Stimulated activated CD4-positive, alpha-beta T cell treated with anti-CD3 and anti-CD28 coated beads, Interleukin-4, amount 100 ng/mL, for 1 hour (primary cell): ENCODE results near the gene EPC2.
"Not testable (repeated sequence)": the region's sequence is repeated elsewhere in the genome, so short reads cannot be mapped to it uniquely, and the experiment has no call there.

Experiments used
- DNase-seq: peaks from one replicate; pipeline ENCODE4 v3.0.0-alpha.2; 2020

EPC2 gene

DNA sequence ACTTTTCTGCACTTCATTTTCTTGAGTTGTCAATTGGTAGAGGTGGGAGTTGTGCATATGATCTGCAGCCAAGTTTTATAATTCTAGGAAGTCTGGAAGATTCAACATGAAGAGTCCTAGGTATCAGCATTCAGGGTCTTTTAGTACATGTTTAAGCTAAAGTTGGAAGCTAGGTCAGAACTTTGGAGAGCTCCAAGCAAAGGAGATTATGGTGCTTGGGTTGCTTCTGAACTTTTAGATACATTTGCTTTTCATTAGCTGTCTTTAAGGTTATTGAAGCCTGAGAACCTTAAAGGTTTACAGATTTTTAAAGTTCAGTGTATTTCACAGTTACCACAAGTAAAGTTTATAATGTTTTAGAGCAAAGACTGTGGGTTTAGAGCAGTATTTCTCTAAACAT, 85.5 kb downstream of the EPC2 start:
- DNase-seq: no peak

DNA sequence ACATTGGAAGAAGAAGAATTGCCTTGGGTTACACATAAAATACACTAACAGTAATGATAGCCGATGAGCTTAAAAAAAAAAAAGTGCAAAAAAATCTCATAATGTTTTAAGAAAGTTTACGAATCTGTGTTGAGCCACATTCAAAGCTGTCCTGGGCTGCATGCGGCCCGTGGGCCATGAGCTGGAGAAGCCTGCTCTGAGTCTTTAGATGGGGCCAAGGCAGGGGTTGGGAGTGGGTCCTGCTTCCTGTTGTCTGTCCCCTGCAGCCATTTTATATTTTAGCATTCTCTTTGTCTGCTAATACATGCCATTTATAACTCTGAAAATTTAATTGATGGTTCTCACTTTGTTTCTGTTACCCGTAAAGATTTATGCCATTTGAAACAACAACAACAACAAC, 93.2 kb downstream of the EPC2 start:
- DNase-seq: no peak

DNA sequence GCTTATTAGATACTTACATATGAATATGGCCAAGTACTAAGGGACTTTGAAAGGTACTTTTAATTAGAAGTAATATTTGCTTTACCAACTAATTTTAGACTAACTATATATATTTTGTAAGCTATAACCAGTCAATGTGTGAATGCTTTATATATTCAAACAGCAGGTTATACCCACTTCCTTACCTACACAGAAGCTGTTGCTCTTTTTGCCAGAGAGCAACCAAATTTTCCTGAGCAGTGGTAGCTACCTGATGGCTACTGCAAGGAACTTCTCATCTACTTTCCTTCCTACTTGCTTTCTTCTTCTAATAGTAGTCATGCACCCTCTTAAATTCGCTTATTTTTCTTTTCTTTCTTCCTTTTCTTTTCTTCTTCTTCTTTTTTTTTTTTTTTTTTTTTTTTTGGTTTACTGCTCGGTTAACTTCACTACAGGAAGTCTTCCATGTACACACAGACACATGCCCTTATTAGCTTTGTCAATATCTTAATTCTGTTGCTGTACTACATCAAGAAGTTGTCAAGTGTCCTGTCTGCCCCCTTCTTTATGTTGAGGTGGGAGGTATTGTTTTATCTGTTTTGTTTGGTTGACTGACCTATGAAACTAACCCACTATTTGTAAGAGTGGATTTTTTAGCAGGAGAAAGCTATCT, 95.0 kb downstream of the EPC2 start:
- DNase-seq: no peak

DNA sequence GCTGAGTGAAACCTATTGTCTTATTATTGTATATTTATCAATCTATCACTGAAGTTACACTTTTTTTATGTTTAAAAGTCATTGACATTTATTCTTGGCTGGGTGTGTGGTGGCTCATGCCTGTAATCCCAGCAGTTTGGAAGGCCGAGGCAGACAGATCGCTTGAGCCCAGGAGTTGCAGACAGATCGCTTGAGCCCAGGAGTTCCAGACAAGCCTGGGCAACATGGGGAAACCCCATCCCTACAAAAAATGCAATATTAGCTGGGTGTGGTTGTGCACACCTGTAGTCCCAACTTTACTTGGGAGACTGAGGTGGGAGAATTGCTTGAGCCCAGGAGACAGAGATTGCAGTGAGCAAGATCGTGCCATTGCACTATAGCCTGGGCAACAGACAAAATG, 97.8 kb downstream of the EPC2 start:
- DNase-seq: no peak

DNA sequence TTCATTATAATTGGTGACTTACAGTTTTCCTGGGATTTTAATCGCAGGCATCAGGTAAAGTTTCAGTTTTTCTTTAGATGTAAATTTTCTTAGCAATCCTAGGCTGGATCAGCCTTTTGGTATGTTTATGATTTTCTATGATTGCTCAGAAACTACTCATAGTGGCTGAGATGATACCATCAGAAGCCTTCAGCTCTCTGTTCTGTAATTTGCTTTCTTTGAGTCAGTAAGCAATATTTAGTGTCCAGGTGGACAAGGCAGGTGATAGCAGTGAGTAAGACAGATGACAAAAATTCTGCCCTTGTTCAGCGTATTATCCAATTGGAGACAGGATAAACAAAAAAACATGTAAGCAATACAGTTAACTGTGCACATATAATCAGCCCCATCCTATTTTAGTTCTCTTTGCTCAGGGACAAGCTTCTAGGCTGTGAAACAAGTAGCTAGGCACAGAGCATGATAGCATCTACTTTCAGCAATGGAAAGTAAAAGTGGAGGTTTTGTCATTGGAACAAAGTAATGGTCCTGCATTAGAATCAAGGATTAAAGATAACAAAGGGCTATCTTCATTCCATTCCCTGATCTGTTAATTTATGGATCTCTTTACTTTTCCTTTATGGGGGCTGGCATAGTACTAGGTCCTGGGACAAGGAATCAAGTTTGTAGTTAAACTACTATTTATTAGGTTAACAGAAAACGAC, 100.8 kb downstream of the EPC2 start:
- no peak for DNase-seq

DNA sequence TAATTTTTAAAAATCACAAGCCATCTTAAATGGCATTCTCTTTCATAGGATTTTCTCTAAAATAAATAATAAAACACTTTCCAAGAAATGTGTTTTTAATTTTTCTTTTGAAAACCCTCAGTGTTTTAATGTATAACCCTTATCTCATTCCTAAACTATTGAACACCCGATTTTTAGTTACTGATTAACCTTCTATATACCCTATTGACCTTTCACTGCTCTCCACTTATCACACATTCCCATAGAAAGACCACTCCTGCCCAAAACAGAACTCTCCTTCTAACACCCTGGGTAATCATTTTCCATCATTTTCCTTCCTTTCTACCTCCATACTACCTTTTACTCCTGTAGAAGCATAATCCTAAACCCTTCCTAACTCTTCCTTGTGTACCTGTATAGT, 102.4 kb downstream of the EPC2 start:
- DNase-seq: no peak

DNA sequence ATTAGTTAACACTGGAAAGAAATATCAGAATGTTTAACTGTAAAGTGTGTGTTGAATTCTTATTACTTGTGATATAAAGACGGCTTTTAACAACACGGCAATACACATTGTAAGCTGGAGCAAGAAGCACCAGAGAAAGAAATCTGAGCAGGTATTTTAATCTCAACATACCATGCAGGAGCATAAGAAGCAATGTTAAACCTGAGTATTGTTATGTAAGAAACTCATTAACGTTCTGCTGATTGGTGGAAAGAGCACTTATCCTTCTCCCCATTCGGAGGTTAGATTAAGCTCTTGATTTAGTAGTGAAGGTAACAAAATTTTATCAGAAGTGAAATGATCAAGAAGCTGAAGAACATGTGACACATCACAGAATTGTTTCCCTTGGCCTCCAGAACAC, 107.4 kb downstream of the EPC2 start:
- DNase-seq: no peak

DNA sequence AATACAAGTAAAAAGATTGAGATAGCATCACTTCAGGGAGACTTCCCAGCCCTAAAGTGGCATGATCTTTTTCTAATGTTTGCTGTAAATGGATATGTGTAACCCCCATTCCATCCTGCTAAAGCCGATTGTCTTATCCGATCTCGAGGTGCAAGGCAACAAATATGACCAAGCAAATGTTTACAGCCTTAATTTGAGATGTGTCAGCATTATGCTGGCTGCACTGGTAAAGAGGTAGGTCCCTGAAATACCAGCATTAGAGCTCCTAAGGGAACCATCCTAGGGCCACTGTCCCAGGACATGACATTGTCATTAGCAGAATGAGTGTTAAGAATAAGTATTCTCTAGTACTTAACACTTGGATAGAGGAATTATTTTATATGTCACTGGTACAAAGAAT, 108.4 kb downstream of the EPC2 start:
- DNase-seq: no peak

DNA sequence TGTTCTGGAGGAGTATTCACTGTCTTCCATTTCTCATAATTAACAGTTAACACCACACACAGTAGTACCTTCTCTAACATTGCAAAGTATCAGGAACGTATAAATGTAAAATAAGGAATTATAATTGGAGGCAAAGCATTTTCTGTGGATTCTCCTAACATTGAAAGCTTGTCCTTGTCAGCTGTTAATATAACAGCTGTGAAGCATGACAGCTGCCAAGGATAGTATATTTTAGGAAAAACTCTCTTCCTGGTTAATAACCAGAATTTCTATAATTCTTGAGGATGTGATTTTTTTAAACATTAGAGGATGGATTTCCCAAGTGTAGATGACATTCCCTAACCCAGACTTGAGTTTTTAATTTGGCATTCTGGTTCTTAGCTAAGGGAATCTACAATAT, 110.3 kb downstream of the EPC2 start:
- no peak for DNase-seq

DNA sequence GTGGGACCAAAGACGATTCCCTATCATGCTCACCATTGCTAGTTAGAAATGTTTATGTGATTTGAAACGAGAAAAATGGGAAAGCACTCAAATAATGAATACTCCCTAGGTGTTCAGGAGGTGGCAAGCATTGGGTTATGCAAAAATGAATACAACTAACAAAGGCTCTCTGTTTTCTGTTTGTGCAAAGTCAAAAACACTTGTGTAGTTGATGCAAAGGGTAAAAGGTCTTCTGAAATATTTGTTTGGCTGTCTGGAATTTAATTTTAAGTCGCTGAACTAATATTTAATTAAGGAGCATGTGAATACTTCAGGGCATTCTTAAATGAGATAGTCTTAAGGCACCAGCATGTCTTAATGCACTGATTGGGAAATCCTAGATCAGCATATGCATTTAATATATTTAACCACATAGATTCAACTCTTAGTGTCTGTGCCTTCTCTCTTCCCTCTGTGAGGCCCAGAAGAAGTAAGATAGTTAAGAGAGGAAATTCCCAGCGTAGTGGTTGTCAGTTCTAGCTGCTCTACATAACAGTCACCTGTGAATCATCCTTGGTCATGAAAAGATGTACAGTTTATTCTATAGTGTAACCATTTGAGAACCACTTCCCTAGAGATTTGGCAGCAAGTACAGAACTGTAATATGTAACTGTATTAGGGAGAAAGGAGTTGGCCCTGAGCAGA, 111.9 kb downstream of the EPC2 start:
- no peak for DNase-seq

DNA sequence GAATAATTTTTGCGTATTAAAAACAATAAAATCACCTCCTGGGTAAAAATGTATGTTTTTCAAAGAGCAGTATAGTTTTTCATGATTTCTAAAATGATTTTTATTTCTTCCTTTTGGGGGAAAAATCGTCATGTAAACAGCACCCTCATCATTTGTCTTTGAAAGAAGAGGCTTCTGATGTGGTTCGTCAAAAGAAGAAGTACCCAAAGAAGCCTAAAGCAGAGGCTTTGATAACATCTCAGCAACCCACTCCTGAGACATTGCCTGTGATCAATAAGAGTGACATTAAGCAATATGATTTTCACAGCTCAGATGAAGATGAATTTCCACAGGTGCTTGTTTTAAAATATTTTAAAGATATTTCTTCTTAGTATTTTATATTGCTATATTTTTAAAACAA, 120.3 kb downstream of the EPC2 start:
- no peak for DNase-seq

DNA sequence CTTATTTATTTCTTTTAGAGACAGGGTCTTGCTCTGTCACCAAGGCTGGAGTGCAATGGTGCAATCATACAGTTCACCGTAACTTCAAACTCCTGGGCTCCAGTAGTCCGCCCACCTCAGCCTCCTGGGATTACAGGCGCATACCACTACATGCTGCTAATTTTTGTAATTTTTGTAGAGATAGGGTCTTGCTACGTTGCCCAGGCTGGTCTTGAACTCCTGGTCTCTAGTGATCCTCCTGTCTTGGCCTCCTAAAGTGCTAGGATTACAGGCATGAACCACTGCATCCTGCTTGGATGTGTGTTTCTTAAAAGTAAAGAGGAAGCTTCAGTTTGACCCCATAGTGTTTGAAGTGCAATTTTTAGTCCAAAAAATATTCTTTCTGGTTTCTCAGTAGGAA, 125.5 kb downstream of the EPC2 start:
- no peak for DNase-seq

DNA sequence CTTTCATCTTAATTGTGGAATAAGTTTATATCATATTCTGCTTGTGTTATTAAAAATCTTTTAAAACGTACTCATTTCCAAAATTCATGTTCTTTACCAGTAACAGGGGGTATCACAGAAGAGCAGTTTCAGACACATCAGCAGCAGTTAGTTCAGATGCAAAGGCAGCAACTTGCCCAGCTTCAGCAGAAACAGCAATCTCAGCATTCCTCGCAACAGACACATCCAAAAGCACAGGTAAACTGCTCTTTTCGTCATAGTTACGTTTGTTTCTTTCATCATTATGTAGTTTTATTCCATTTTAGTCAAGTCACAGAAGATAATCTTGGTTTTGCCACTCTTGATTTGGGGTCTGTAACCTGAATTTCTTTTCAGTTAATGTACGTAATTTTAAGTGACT, 137.0 kb downstream of the EPC2 start:
- DNase-seq: no peak

DNA sequence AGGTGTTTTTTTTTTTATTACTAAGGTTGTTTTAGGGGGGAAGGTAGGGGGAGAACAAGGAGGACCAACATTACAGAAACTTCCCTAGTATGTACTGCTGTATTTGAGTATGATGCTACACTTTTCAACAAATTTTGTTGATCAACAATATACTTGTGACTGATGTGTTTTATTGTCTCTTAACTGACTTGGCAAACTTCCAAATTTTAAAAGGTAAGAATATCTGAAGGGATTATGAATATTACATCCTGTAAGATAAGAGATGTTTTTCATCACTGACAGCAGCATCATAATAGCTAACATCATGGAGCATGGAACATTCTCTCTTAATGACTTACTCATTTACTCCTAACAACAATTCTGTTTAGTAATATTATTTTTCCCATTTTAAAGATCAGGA, 144.5 kb downstream of the EPC2 start:
- no peak for DNase-seq

DNA sequence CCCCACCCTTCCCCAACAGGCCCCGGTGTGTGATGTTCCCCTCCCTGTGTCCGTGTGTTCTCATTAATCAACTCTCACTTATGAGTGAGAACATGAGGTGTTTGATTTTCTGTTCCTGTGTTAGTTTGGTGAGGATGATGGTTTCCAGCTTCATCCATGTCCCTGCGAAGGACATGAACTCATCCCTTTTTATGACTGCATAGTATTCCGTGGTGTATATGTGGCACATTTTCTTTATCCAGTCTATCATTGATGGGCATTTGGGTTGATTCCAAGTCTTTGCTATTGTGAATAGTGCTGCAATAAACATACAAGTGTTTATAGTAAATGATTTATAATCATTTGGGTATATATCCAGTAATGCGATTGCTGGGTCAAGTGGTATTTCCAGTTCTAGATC, 145.6 kb downstream of the EPC2 start:
- not testable (repeated sequence) for DNase-seq

DNA sequence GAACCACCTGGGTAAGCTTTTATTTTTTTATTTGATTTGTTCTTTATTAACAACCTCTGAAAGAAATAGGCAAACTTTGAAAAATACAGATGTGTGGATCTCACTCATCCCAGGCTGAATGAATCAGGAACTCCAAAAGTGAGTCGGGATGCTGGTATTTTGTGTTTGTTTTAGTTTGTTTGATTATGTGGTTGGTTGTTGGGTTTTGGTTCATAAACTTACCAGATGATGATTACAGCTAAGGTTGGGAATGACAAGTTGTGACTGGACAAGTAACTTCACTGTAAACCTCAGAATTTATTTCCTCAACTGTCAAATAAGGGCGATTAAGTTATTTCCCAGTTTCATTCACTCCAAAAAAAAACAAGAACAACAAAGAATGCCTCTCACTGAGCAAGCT, 150.0 kb downstream of the EPC2 start:
- no peak for DNase-seq

DNA sequence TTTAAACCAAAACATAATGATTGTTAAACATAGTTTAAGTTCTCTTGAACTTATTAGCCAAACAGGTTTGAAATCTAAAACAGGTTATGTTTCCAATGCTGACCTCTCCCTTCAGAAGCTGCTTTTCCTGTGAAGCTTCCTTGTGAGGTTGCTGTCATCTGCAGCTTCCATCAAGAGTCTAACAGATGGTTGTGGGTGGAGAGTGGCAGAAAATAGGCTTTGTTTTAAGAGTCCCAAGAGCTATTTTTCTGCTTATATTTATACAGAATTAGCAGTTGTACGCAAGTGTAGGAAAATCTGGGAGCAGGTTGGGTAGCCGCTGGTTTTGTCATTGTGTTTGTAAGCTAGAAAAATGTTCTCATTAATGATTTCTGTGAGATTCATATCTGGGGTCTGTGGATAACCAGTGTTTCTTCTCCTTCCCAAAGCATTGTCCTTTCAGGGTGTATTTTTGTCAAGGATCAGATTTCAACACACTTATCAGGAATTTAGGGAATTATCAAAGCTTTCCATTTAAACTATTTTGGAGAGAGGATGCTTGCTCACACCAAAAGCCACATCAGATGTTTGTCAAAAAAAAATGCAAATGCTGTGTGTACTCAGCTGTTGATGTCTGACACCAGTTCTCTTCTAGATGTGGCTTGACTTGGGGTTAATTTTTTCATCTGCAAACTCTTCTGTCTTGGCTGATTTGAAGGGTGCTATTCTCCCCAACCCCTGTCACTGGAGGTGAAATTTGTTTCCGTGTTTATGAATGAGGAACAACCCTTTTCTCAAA, 152.4 kb downstream of the EPC2 start:
- no peak for DNase-seq

DNA sequence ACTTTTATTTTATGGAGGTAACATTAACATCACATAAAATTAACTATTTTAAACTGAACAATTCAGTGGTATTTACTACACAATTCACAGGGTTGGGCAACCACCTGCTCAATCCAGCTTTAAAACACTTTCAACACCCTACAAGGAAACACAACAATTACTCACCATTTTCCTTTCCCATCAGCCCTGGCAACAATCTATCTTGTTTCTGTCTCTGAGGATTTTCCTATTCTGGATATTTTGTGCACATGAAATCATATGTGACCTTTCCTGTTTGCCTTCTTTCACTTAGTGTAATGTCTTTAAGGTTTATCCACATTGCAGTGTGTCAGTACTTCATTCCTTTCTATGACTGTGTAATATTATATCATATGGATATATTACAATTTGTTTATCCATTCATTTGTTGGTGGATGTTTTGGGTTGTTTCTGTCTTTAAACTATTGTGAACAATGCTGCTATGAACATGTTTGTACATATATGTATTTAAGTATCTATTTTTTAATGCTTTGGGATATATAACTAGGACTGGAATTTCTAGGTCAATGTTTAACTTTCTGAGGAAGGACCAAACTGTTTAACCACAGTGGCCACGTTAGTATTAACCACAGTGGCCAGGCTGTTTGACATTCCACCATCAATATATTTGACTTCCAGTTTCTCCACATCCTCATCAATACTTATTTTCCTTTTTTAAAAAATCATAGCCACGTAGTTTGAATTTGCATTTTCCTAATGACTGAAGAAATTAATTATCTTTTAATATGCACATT, 158.1 kb downstream of the EPC2 start:
- no peak for DNase-seq

DNA sequence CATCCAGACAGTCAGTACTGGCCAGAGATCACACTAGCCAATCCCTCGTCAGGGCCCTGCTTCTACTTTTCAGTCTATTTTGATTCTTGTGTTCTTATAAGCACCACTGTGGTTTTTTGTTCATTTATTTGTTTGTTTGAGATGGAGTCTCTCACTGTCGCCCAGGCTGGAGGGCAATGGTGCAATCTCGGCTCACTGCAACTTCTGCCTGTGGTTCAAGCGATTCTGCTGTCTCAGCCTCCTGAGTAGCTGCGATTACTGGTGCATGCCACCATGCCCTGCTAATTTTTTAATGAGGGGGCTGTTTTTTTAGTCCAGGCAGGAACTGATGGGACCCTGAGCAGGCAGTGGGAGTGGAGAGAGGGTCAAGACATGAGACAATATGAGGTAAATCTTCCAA, 165.5 kb downstream of the EPC2 start:
- DNase-seq: no peak

DNA sequence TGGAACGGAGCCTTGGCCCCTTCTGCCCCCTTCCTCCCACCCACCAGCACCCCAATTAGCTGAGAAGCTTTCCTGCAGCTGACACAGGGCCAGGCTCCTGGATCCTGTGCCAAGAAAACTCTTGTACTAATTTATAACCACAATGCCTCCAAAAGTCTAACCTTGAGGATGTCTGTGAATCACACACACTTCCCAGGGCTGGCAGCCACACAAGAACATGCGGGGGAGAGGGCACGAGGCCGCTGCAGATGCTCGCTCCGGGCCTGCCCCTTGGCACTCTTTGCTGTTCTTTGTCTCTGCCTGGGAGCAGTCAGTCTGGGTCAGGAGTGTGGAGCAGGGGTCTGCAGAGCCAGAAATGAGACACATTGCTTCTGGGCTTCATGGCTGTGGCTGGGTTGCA, 167.8 kb downstream of the EPC2 start:
- DNase-seq: no peak

DNA sequence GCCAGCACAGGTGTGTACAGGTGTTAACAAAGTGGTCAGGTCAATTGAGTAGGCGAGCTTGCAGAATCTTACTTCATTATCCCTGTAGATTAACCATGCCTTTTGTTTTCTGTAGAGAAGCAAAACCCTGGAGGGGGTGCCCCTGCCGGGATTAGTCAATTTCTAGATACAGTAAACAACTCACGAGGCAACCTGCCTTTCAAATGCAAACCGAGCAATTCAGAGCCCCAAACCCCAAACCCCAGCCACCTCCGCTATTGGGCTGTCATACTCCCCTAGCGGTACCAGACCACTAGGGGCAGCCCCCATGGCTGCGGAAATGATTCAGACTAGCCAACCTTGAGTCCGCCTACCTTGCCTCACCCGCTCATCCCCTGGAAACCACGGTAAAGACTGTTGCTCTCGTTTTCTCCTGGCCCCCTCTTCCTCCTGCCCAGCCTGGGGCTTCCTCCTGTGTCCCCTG, 169.1 kb downstream of the EPC2 start:
- peak; percentile 54 for DNase-seq

DNA sequence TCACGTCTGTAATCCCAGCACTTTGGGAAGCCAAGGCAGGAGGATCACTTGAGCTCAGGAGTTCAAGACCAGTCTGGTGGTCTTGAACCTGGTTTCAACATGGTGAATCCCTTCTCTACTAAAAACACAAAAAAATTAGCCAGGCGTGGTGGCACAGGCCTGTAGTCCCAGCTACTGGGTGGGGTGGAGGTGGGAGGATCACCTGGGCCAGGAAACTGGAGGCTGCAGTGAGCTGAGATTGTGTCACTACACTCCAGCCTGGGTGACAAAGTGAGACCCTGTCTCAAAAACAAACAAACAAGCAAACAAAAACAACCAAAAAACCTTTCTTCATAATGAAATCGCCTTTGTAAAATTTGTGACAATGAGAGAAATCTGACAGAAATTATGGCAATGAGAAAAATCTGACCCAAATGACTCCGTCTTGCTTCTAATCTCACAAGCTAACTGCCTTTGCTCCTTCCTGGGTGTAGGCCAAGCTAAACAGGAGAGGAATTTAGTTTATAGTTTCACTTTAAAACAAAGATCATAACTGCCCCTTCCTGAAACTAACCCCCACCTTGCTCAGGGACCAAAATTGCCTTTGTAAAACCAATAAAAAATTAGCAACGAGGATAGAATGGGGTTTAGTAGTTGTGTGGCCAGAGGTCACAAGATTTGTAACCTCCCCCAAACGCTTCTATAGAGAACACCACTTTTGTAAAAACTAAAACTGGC, 169.8 kb downstream of the EPC2 start:
- DNase-seq: no peak
